HG03469 (cell line): ENCODE results near the gene SLC2A4.
A peak's percentile ranks its signal among the peaks of the same experiment; 100 is the strongest.
"Not testable (repeated sequence)": the region's sequence is repeated elsewhere in the genome, so short reads cannot be mapped to it uniquely, and the experiment has no call there.

Experiments
- ATAC-seq: cut with Tn5 transposase; IDR thresholded peaks from one replicate; pipeline ENCODE4 v1.9.1; 2021; ENCODE audit warnings: mild to moderate bottlenecking, moderate library complexity, moderate number of reproducible peaks; ENCODE audit not compliant: unreplicated experiment

Gene SLC2A4

GRCh38 chr17:7322520-7323194 lies 41.1 kb downstream of the SLC2A4 start:
- ATAC-seq: no peak

GRCh38 chr17:7323731-7324437 lies 42.4 kb downstream of the SLC2A4 start:
- ATAC-seq: no peak

- no peak for ATAC-seq
Measured at GRCh38 chr17:7324438-7324779, 42.9 kb downstream of the SLC2A4 start.

GRCh38 chr17:7325031-7325528 lies 43.6 kb downstream of the SLC2A4 start:
- no peak for ATAC-seq

GRCh38 chr17:7326186-7326585 lies 44.7 kb downstream of the SLC2A4 start:
- no peak for ATAC-seq

GRCh38 chr17:7327056-7327455 lies 45.5 kb downstream of the SLC2A4 start:
- ATAC-seq: no peak

GRCh38 chr17:7327501-7327900 lies 46.0 kb downstream of the SLC2A4 start:
- no peak for ATAC-seq

- ATAC-seq: no peak
Measured at GRCh38 chr17:7328009-7328408, 46.5 kb downstream of the SLC2A4 start.

- no peak for ATAC-seq
Measured at GRCh38 chr17:7328840-7329373, 47.4 kb downstream of the SLC2A4 start, which contains the start of gene NEURL4. Gene NEURL4 (minus strand): TSS chr17:7329335. CDS start chr17:7329312, 23 bp downstream.

GRCh38 chr17:7329374-7329996 lies 48.0 kb downstream of the SLC2A4 start:
- ATAC-seq: peak; percentile 37

GRCh38 chr17:7329997-7330637 lies 48.6 kb downstream of the SLC2A4 start:
- peak; percentile 22 for ATAC-seq

GRCh38 chr17:7330638-7331015 lies 49.1 kb downstream of the SLC2A4 start:
- ATAC-seq: no peak

- no peak for ATAC-seq
Measured at GRCh38 chr17:7332111-7332510, 50.6 kb downstream of the SLC2A4 start.

- ATAC-seq: not testable (repeated sequence)
Measured at GRCh38 chr17:7332600-7333069, 51.1 kb downstream of the SLC2A4 start.

- ATAC-seq: no peak
Measured at GRCh38 chr17:7334938-7335538, 53.5 kb downstream of the SLC2A4 start.

- ATAC-seq: not testable (repeated sequence)
Measured at GRCh38 chr17:7335765-7336164, 54.2 kb downstream of the SLC2A4 start.

GRCh38 chr17:7336240-7337175 lies 55.0 kb downstream of the SLC2A4 start, which contains the start of gene ACAP1:
Gene ACAP1 (plus strand): TSS chr17:7336529. CDS start chr17:7336735, 206 bp downstream.
- ATAC-seq: no peak

- not testable (repeated sequence) for ATAC-seq
Measured at GRCh38 chr17:7337600-7337999, 56.1 kb downstream of the SLC2A4 start.
